Bone marrow (tissue), 2 donors: Measurements from ENCODE around the gene PRDM15.
"Not testable (repeated sequence)": the region's sequence is repeated elsewhere in the genome, so short reads cannot be mapped to it uniquely, and the experiment has no call there.

Experiments
- DNase-seq, 2 donors: peaks; one replicate each; lab custom pipeline; 2025; lab: John Stamatoyannopoulos, UW

PRDM15 gene

DNA sequence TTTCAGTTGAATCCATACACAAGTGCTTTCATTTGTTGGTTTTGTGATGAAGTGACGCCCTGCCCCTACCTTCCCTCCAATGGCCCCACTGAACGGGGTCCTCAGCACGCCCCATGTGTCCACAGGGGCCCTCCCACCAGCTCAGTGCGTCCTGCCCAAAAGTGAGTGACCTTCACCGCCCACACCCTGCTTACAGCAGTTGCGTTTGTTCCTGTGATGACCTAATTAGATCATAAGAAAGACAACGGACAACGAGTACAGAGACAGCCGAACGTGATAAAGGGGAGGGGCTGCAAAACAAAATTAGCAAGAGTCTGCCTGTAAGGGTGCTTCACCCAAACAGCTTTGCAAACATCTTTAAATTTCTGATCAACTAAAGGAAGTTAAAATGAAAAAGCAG, 74.1 kb downstream of the PRDM15 start:
- DNase-seq = no peak

- no peak for DNase-seq
Measured at GRCh38 chr21:41804381-41804780, 74.8 kb downstream of the PRDM15 start.

DNA sequence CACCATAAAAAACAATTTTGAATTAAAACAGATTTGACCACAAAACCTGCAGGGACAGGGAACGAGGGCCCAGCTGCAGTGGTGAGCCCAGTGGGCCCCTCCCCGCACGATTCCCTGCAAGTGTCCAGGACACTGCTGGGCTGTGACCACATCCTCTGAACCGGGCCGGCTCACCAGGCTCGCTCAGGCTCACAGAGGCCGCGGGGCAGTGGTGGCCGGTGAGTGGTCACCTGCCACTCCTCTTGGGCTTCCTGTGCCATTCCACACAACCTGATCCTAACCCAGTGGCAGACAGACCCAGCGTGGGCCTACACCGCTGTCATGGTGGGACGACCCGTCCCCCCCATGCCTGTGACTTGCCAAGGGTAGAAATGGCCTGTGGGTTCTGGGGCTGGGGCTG, 75.8 kb downstream of the PRDM15 start:
- no peak for DNase-seq

DNA sequence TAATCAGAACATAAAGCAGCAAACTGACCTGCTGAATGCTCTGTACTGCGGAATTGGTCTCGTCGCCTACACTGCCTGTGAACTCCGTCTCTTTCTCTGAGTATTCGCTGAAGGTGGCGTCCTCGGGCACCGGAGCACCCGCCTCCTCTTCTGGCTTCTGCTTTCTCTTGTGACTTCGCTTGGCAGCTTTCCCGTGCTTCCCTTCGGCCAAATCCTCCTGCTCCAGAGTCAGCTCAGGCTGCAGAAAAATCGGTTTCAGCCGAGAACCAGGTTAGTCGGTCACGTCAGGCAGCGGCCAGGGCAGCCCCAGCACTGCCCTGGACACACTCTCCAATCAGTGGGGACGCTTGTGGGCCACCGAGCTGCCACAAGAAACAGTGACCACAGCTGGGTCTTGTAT, 76.5 kb downstream of the PRDM15 start:
- peak in 1 of 2 donors; percentile 35 for DNase-seq

GRCh38 chr21:41802198-41802584, 77.0 kb downstream of the PRDM15 start:
- DNase-seq = no peak

- DNase-seq = peak in 1 of 2 donors; percentile 27
Measured at GRCh38 chr21:41801321-41802197, 77.6 kb downstream of the PRDM15 start.

DNA sequence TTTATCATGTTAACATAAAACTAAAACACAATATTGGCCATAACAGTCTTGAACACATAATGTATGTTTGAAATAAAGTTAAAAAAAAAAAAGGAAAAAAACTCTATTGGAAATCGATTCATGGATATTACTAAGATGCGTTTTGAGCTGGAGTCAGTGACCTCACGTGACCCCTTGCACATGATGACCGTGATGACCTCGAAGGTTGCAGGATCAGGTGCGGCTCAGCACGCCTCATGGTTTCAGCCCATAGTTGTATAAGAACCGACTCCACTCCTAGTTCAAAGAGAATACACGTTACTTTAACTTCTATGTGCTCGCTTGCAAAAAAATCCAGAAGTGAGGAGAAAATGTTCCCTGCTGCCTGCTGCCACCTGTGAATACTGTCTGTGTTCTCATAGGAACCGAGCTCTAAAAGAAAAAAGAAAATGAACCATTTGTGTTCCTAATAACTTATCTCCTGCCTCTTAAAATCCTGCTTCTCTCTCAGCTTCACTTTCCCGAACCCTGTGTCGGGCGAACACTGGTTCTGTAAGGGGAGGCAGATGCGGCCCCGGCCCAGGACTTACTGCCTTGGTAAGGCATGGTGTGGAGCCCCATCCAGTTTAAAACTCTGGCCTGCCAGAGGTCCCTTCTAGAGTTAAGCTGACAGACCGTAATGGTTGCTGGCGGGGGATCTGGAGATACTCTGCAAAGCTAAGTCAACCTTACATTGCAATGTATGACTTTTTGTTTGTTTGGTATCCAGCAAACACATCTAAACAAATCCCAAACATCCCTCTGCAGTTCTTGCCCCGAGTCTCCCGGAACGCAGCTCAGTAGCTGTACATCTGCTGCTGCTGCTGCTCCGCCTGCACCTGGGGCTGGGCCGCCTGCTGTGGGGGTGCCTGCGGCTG, 78.5 kb downstream of the PRDM15 start:
- DNase-seq = no peak

GRCh38 chr21:41799763-41800162, 79.4 kb downstream of the PRDM15 start:
- DNase-seq = no peak

- no peak for DNase-seq
Measured at GRCh38 chr21:41798326-41798725, 80.8 kb downstream of the PRDM15 start.

DNA sequence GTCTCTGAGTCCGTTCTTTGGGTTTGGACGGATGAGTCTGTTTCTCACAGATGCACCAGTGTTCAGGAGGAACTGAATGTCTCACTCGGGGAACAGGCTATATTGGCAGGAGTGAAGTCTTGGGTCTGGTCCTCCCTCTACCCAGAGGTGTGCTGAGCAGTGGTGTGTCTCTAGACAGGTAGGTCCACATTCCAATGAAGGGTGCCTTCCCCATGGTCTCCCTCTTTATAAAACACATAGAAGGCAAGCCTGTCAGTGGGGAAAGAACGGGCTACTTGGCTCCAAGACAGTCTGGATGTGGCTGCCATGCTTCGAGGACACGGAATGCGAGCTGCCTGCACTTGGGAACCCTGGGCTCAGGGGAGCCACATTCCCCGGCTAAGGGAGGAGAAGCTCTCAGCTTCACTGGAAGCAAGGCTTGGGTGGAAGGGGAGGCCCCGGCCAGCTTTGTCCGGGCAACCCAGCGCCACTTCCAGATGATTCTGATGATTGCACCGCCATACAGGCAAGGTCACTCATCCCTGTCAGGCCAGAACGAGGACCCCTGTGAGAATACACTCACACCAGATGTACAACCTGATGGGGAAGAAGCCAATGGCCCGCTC, 82.6 kb downstream of the PRDM15 start:
- DNase-seq = no peak

GRCh38 chr21:41795726-41796125, 83.4 kb downstream of the PRDM15 start:
- no peak for DNase-seq

GRCh38 chr21:41794600-41794999, 84.5 kb downstream of the PRDM15 start:
- no peak for DNase-seq

GRCh38 chr21:41792711-41793110, 86.4 kb downstream of the PRDM15 start:
- DNase-seq = no peak

- no peak for DNase-seq
Measured at GRCh38 chr21:41786509-41786987, 92.6 kb downstream of the PRDM15 start.

DNA sequence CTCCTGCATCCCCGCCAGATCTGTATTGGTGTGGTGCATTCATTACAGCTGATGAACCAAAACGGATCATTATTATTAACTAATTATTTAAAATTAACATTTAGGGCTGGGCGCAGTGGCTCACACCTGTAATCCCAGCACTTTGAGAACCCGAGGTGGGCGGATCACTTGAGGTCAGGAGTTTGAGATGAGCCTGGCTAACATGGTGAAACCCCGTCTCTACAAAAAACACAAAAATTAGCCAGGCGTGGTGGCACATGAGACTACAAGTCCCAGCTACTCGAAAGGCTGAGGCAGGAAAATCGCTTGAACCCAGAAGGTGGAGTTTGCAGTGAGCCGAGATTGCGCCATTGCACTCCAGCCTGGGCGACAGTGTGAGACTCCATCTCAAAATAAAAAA, 93.9 kb downstream of the PRDM15 start:
- DNase-seq = not testable (repeated sequence)

DNA sequence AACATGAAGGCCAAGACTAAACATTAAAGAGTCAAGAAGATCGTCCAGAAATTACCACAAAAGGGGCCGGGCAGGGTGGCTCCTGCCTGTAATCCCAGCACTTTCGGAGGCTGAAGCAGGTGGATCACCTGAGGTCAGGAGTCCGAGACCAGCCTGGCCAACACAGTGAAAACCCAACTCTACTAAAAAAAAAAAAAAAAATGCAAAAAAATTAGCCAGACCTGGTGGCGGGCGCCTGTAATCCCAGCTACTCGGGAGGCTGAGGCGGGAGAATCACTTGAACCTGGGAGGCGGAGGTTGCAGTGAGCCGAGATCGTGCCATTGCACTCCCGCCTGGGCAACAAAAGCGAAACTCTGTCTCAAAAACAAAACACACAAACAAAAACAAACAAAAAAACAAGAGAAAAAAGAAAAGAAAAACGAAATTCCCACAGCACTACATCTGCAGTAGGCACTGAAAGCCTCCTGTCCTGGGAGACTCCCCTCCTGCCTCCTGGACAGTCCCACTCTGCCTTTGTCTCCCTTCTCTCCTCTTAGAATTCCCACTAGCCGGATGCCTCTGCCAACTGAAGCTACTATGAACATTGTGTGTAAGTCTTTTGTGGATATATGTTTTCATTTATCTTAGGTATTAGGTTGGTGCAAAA, 94.6 kb downstream of the PRDM15 start:
- no peak for DNase-seq

- peak in 1 of 2 donors; percentile 48 for DNase-seq
Measured at GRCh38 chr21:41783476-41784180, 95.5 kb downstream of the PRDM15 start.

- no peak for DNase-seq
Measured at GRCh38 chr21:41781050-41781410, 98.1 kb downstream of the PRDM15 start.

GRCh38 chr21:41780337-41781049, 98.7 kb downstream of the PRDM15 start:
- DNase-seq = no peak

DNA sequence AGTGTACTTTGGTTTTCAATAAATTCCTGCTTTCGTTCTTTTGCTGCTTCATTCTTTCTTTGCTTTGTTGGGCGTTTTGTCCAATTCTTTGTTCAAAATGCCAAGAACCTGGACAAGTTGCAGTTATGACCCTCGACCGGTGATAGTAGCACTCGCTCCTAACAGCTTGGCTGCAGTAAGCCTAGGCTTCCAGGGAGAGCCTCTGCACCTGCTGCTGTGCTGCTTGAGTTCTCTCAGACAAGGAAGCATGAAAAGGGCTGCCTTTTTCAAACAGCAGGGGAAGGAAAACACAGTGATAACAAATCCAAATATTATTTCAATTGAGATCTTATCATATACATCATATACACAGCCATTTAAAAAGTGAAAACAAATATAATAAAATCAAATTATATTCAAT, 99.5 kb downstream of the PRDM15 start:
- DNase-seq = no peak
